HL-60/S4 treated with phorbol 12-myristate 13-acetate at 8.2 ng/mL for 4 days and 3 days (cell line): ENCODE data around the gene GRHL1.

Source experiments
- in situ Hi-C: fragments of 300-500 bp; cut with MboI; formaldehyde crosslinking; loops from 2 replicates; pipeline ENCODE4 v1.15.0; 2022; ENCODE audit warnings: low sequenced_read_pairs

The GRHL1 gene

DNA sequence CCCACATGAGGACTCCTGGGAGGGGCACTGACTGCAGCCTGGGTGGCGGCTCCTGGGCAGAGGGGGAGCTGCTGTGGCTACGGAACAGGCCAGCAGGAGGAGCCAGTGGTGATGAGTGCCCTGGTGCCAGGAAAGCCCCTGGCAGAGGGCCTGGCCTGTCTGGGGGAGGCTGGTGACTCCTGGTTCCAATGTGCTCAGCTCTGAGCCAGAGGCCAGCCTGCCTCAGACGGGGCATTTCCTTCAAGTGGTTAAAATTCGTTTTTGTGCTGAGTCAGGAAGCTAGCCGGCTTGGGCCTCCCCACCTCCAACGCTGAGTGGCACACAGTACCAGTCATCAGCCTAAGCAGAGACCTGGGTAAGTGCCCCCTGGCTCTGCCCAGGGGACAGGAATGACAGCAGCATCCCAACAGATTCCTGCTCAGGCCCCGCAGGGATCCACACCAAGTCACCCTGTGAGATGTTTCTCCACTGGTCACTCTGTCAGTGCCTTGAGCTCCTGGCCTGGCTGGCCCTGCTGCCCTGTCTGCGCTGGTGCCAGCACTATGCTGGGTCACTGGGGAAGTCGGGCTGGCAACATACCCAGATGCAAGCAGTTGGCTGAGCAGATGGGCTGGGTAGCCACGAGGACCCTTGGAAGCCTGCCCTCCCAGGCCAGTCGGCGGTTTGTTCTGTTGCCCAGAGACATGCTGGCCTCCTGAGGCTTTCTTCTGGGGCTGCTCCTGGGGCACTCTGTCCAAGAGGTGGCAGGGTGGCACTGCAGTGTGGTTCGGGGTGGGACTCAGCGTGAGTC, 84.8 kb downstream of the GRHL1 start:
- in situ Hi-C loops, result loop anchor here (25.0 kb wide), 1 partner anchor 224 kb away; no protein-coding TSS in a partner anchor

GRCh38 chr2:10038123-10038522, 86.6 kb downstream of the GRHL1 start:
- in situ Hi-C loops, result loop anchor here (25.0 kb wide), 1 partner anchor 226 kb away; no protein-coding TSS in a partner anchor

- in situ Hi-C loops, result loop anchor here (25.0 kb wide), 1 partner anchor 226 kb away; no protein-coding TSS in a partner anchor
These were observed 87.2 kb downstream of the GRHL1 start for GRCh38 chr2:10038716-10039115.

- in situ Hi-C loops, result loop anchor here (25.0 kb wide), 1 partner anchor 228 kb away; no protein-coding TSS in a partner anchor
These were observed 88.3 kb downstream of the GRHL1 start for GRCh38 chr2:10039658-10040410.

- in situ Hi-C loops, result loop anchor here (25.0 kb wide), 1 partner anchor 229 kb away; no protein-coding TSS in a partner anchor
These were observed 90.2 kb downstream of the GRHL1 start for GRCh38 chr2:10041711-10042110.

DNA sequence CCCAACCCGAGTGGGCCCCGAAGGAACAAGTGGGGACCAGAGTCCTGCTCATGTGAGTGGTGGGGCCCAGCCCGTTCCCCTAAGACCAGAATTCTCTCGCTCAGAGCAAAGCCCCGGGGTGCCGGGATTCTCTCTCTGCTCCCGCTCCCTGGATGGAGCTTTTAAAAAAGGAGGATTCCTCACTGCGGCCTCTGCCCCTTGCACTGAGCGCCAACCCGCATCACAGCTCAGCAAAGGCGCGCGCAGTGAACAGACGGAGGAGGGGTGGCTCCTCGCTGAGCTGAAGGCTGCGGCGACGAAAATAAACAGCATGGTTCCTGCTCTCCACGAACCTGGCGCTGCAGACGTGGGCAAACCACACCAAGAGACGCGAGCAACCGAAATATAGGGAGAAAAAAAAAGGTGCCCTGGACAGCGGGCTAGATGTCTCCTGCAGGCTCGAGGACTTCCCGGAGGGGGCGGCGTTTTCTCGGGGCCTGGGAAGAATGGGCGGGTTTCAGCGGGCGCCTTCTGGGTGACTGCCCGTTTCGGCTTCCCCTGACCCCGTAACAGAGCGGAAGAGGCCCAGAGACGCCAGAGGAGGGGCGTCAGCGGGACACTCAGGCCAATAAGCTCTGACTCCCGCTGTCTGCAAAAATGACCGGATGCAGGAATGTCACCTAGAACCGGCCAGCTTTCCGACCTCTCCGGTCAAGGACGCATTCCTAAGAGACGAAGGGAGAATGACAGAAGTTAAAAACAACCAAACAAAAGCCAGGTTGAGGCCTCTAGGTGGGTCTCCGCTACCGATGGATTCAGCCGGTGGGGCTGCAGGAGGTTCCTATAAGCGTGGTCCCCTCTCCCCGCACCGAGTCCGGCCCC, 91.0 kb downstream of the GRHL1 start:
- in situ Hi-C loops, result loop anchor here (25.0 kb wide), 1 partner anchor 230 kb away; no protein-coding TSS in a partner anchor

GRCh38 chr2:10043256-10043905, 91.9 kb downstream of the GRHL1 start, which contains the start of gene KLF11:
KLF11 (plus strand) TSS chr2:10043550; CDS start chr2:10043717, 167 bp downstream.
- in situ Hi-C loops, result loop anchor here (25.0 kb wide), 1 partner anchor 231 kb away; no protein-coding TSS in a partner anchor

DNA sequence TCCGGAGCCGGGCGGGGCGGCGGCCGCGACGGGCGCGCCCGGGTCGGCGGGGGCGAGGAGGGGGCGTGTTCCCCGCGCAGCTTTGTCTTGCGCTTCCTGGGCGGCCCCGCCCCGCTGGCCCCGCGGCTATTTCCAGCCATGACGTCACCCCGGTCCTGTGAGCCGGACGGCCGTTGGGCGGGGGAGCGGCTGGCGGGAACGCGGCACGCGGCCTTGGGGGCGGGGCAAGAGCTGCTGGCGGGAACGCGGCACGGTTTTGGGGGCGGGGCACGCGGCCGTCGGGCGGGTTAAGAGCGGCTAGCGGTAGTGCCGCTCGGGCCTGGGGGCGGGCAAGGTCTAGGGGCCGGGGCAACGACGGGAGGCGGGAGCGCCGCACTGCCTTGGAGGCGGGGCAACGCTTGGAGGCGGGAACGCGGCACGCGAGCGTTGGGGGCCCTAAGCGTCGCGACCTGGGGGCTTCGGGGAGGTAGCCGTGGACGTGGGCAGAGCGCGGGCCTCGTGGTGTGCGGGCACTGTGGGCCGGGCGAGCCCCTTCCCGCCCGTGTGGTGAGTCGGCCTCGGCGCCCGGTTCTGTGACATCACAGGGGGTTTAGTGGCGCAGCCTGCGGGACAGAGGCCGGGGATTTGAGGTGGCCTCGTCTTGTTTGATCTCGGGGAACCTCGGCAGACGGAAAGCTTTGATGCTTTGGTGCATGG, 92.6 kb downstream of the GRHL1 start:
- in situ Hi-C loops, result loop anchor here (25.0 kb wide), 1 partner anchor 232 kb away; no protein-coding TSS in a partner anchor

DNA sequence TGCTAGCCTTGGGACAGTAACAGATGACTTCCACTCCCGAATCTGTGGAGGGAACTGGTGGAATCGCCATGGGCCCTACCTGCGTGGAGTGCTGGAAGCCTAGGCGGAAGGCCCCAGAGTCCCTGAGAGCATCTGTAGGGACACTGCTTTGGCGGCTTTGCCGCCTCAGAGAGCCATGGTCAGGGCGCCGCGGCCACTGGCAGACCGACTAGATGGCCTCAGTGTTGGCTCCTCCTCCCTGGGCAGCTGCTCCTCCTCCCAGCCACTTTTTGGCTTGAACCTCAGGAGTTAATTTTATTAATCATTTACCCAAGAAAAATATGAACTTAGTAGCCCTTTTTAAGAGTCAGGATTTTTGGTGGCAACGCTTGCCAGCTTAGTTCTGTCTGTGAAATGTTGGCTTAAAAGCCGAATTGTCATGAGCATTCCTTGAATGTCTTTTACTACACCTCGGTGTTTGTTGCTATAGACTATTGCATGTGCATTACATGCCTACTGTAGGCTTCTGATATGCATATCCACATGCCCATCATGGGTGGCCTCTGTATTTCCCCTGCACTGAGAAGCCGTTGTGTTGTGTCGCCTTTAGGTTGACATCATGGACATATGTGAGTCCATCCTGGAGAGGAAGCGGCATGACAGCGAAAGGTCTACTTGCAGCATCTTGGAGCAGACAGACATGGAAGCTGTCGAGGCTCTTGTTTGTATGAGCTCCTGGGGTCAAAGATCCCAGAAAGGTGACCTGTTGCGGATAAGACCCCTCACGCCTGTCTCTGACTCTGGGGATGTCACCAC, 94.3 kb downstream of the GRHL1 start:
- in situ Hi-C loops, result loop anchor here (25.0 kb wide), 1 partner anchor 233 kb away; no protein-coding TSS in a partner anchor

DNA sequence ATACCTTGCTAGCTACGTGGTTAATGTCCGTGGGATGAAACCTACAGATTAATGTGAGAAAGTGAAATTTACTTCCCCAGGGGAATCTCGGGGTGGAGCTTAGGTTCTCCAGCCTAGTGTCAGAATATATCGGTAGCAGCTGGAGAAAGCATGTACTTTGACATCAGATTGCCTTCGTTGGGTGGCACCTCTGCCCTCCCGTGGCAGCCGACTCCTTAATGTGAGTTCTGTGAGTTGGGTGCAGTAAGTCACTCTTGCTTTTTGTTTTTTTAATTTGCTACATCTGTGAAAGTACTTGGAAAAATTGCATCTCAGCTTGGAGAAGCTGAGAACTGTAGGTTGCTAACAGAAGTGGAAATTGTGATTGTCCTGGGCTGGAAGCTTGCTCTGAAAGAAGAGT, 95.4 kb downstream of the GRHL1 start:
- in situ Hi-C loops, result loop anchor here (25.0 kb wide), 1 partner anchor 235 kb away; no protein-coding TSS in a partner anchor

GRCh38 chr2:10047616-10048500, 96.4 kb downstream of the GRHL1 start:
- in situ Hi-C loops, result loop anchor here (25.0 kb wide), 1 partner anchor 236 kb away; no protein-coding TSS in a partner anchor

GRCh38 chr2:10048501-10049171, 97.1 kb downstream of the GRHL1 start:
- in situ Hi-C loops, result loop anchor here (25.0 kb wide), 1 partner anchor 236 kb away; no protein-coding TSS in a partner anchor
